ENCODE results near the gene CHN2. TPM values are rescaled to one million over a fixed set of nuclear protein-coding genes. Genes with fewer than 3 reads are reported as not detected.
"Not testable (repeated sequence)": the region's sequence is repeated elsewhere in the genome, so short reads cannot be mapped to it uniquely, and the experiment has no call there.

CHN2 gene
- total RNA-seq, 1 experiment from 2014 or later: 0.15 TPM

DNA sequence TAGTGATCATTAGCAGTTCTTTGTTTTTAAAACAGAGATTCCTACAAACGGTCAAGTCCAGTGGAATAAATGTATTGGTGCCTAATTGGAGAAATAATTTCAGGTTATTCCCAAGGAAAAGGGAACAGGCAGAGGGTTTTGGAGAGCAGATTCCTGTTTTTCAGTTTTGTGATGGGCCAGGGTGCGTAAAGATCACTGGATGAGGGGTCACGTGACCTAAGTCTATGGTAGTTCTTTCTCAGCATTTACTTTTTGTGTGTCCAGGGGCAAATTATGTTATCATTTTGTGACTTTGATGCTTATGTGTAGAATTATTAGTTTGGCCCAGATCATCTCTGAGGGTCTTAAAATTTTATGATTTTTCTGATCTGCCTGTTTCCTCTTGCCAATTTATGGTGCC, 15.2 kb downstream of the CHN2 start:
- BruUV-seq (replicated peaks): no TSS peak
- Histone ChIP-seq H3K4me3 (ENCODE audit: low read depth in 2 of 2, low read length in 2 of 2) (no peak overlapping the region), H3K4me1 (ENCODE audit: control insufficient read depth, insufficient read depth, low read length) (no peaks in the 10 kb centered on the region), H3K27me3 (ENCODE audit: control insufficient read depth, insufficient read depth, low read length) (peaks cover 9% of the 10 kb centered on the region), H3K27ac (ENCODE audit: low read length) (no peak overlapping the region), H3K9me3 (ENCODE audit: control insufficient read depth, insufficient read depth, low read depth, low read length) (no peaks in the 10 kb centered on the region), H3K36me3 (ENCODE audit: control insufficient read depth, insufficient read depth, low read length) (no peaks in the 10 kb centered on the region)
- POLR2A ChIA-PET: no interaction called here
- in situ Hi-C loops (cut with HindIII; ENCODE audit: low pct_unique_long_range_greater_than_20kb, low sequenced_read_pairs) (no loop called here), intact Hi-C loops (cut with micrococcal nuclease; ENCODE audit: unreplicated experiment) (no loop called here)
- DNase-seq (ENCODE audit: low read depth, low spot score): no peak
- CTCF ChIA-PET: no interaction called here
- ATAC-seq: no peak
- TF ChIP-seq, protein P1, sequence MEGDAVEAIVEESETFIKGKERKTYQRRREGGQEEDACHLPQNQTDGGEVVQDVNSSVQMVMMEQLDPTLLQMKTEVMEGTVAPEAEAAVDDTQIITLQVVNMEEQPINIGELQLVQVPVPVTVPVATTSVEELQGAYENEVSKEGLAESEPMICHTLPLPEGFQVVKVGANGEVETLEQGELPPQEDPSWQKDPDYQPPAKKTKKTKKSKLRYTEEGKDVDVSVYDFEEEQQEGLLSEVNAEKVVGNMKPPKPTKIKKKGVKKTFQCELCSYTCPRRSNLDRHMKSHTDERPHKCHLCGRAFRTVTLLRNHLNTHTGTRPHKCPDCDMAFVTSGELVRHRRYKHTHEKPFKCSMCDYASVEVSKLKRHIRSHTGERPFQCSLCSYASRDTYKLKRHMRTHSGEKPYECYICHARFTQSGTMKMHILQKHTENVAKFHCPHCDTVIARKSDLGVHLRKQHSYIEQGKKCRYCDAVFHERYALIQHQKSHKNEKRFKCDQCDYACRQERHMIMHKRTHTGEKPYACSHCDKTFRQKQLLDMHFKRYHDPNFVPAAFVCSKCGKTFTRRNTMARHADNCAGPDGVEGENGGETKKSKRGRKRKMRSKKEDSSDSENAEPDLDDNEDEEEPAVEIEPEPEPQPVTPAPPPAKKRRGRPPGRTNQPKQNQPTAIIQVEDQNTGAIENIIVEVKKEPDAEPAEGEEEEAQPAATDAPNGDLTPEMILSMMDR (IDR thresholded peaks at IDR 0.05): no peak

DNA sequence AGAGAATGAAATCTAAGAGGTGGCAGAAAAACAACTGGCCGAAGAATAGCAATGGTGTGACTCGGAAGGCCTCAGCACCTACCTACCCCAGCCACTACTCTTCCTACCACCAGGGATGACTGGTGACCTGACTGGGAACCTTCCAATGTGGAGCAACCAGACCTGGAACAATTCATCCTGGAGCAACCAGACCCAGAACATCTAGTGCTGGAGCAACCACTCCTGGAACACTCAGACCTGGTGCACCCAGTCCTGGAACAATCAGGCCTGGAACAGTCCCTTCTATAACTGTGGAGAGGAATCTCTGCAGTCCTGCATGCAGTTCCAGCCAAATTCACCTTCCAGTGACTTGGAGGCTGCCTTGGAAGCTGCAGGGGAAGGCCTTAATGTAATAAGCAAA, 18.2 kb downstream of the CHN2 start:
- in situ Hi-C loops (cut with HindIII; ENCODE audit: low pct_unique_long_range_greater_than_20kb, low sequenced_read_pairs); ATAC-seq; H3K27ac ChIP-seq (ENCODE audit: low read length); H3K9me3 ChIP-seq (ENCODE audit: control insufficient read depth, insufficient read depth, low read depth, low read length); DNase-seq (ENCODE audit: low read depth, low spot score); BruUV-seq (replicated peaks); CTCF ChIA-PET; H3K36me3 ChIP-seq (ENCODE audit: control insufficient read depth, insufficient read depth, low read length); H3K4me1 ChIP-seq (ENCODE audit: control insufficient read depth, insufficient read depth, low read length); intact Hi-C loops (cut with micrococcal nuclease; ENCODE audit: unreplicated experiment); POLR2A ChIA-PET; H3K4me3 ChIP-seq (ENCODE audit: low read depth in 2 of 2, low read length in 2 of 2): not testable (repeated sequence)
- peaks cover 20% of the 10 kb centered on the region for H3K27me3 ChIP-seq (ENCODE audit: control insufficient read depth, insufficient read depth, low read length)

GRCh38 chr7:29214056-29214455, 19.5 kb downstream of the CHN2 start:
- intact Hi-C loops (cut with micrococcal nuclease; ENCODE audit: unreplicated experiment): no loop called here
- POLR2A ChIA-PET: no interaction called here
- ATAC-seq (no peak), DNase-seq (ENCODE audit: low read depth, low spot score) (no peak)
- CTCF ChIA-PET: no interaction called here
- BruUV-seq (replicated peaks): no TSS peak
- TF ChIP-seq, protein P1 (IDR thresholded peaks at IDR 0.05): no peak
- TF ChIP-seq REST (IDR thresholded peaks at IDR 0.05; ENCODE audit: insufficient read depth in 1 of 2, low read depth in 2 of 2, low read length in 1 of 2) (no peak), SIN3A (IDR thresholded peaks at IDR 0.05; ENCODE audit: borderline replicate concordance, insufficient read depth, low read depth, low read length) (no peak), TCF7L2 (IDR thresholded peaks at IDR 0.05; ENCODE audit: low read depth, low read length) (no peak), POLR2AphosphoS5 (IDR thresholded peaks at IDR 0.05; ENCODE audit: low read depth, low read length) (no peak)
- Histone ChIP-seq H3K27ac (ENCODE audit: low read length) (no peak overlapping the region), H3K4me3 (ENCODE audit: low read depth in 2 of 2, low read length in 2 of 2) (no peak overlapping the region), H3K9me3 (ENCODE audit: control insufficient read depth, insufficient read depth, low read depth, low read length) (no peaks in the 10 kb centered on the region), H3K27me3 (ENCODE audit: control insufficient read depth, insufficient read depth, low read length) (peaks cover 20% of the 10 kb centered on the region), H3K36me3 (ENCODE audit: control insufficient read depth, insufficient read depth, low read length) (no peaks in the 10 kb centered on the region), H3K4me1 (ENCODE audit: control insufficient read depth, insufficient read depth, low read length) (no peaks in the 10 kb centered on the region)
- in situ Hi-C loops (cut with HindIII; ENCODE audit: low pct_unique_long_range_greater_than_20kb, low sequenced_read_pairs): no loop called here

All from Panc1 (cell line).